ENCODE measurements around the gene RBM17. TPM values are rescaled to one million over a fixed set of nuclear protein-coding genes. Genes with fewer than 3 reads are reported as not detected.

RBM17 gene
- total and polyA plus RNA-seq, 2 of the 13 experiments (the other 11 are each of a cell fraction or from before 2014, with no cell fraction given): 30.7 to 77.5 TPM

GRCh38 chr10:6139470-6139869, 50.6 kb downstream of the RBM17 start:
- H3K27me3 ChIP-seq (ENCODE audit: control insufficient read depth in 1 of 2, insufficient read depth in 2 of 2, low read length in 2 of 2): peaks cover 9 to 80% of the 10 kb centered on the region in 2 experiments; a peak in 4 of 5 replicates
- H3K79me2 ChIP-seq (ENCODE audit: insufficient read depth, low read length): no peaks in the 10 kb centered on the region
- H3K4me1 ChIP-seq (ENCODE audit: insufficient read depth, low read length): peaks cover 16% of the 10 kb centered on the region
- H2AFZ ChIP-seq (ENCODE audit: low read length): no peak overlapping the region
- DNase-seq (ENCODE audit: low spot score) (no peak), ATAC-seq (no peak), FAIRE-seq (no peak)
- no peak overlapping the region for H3K4me3 ChIP-seq (replicated peaks in 1 of 3; ENCODE audit: insufficient read depth in 1 of 3, low read depth in 2 of 3, low read length in 3 of 3)
- no peak overlapping the region for H3K27ac ChIP-seq (ENCODE audit: extremely low read length, insufficient read depth, low read length)
- H3K4me2 ChIP-seq (ENCODE audit: low read depth, low read length): no peak overlapping the region
- intact Hi-C loops (cut with micrococcal nuclease; ENCODE audit: unreplicated experiment): no loop called here
- WGBS (ENCODE audit: low lambda C conversion rate): 51% methylated on average over 10 of the region's 11 CpGs
- in situ Hi-C loops (cut with HindIII; ENCODE audit: extremely low pct_ligation_motif_present, low pct_unique_long_range_greater_than_20kb): no loop called here
- POLR2A ChIA-PET: no interaction called here
- no peaks in the 10 kb centered on the region for H3K36me3 ChIP-seq (replicated peaks in 1 of 2; ENCODE audit: control insufficient read depth in 1 of 2, insufficient read depth in 2 of 2, low read length in 2 of 2)
- CTCF ChIA-PET (ENCODE audit: low intra/inter-chr PET ratio, low total read pairs): no interaction called here
- H4K20me1 ChIP-seq (ENCODE audit: insufficient read depth, low read length): no peaks in the 10 kb centered on the region; the same call in 1 of the 2 replicates
- no peak overlapping the region for H3K9ac ChIP-seq (ENCODE audit: insufficient read depth, low read depth, low read length)
- BruUV-seq (replicated peaks): no TSS peak
- H3K9me3 ChIP-seq (ENCODE audit: low read length): no peaks in the 10 kb centered on the region
- no peak for TF ChIP-seq PAXIP1 (CRISPR knock-in tag; conservative IDR thresholded peaks at IDR 0.05)
- no peak for TF ChIP-seq SIX4 (CRISPR knock-in tag; IDR thresholded peaks at IDR 0.05)
- no peak for TF ChIP-seq AHDC1 (CRISPR knock-in tag; IDR thresholded peaks at IDR 0.05; ENCODE audit: borderline replicate concordance)
- no peak for TF ChIP-seq MAFF (IDR thresholded peaks at IDR 0.05; ENCODE audit: low read depth, low read length)
- no peak for TF ChIP-seq ZNF609 (CRISPR knock-in tag; IDR thresholded peaks at IDR 0.05; ENCODE audit: borderline replicate concordance)
- TF ChIP-seq SCMH1 (CRISPR knock-in tag; IDR thresholded peaks at IDR 0.05; ENCODE audit: borderline replicate concordance): no peak
- TF ChIP-seq TOE1 (CRISPR knock-in tag; IDR thresholded peaks at IDR 0.05): no peak

Measured in HepG2 (cell line).